ENCODE results near the gene BCL2. TPM values are rescaled to one million over a fixed set of nuclear protein-coding genes. Genes with fewer than 3 reads are reported as not detected.

The BCL2 gene
- total RNA-seq, 1 experiment from 2014 or later: 2.9 TPM

DNA sequence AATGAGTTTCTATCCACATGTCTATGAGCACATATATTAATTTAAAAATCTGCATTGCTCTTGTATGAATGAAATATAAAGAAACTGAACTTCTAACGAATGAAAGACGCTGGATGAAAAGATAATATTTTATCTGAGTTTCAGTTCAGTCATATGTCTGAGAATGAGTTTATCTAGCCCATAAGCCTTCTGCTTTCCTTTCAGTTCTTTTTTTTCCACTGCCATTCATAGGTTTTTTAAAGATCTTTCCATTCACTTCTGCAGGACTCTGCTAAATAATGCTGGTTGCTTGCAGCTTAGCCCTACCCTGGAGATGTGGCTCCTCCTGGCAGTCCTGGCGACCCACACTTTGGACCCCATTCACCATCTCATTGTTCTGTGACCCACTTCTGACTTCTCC lies 109.0 kb downstream of the BCL2 start:
- TF ChIP-seq, protein P1, sequence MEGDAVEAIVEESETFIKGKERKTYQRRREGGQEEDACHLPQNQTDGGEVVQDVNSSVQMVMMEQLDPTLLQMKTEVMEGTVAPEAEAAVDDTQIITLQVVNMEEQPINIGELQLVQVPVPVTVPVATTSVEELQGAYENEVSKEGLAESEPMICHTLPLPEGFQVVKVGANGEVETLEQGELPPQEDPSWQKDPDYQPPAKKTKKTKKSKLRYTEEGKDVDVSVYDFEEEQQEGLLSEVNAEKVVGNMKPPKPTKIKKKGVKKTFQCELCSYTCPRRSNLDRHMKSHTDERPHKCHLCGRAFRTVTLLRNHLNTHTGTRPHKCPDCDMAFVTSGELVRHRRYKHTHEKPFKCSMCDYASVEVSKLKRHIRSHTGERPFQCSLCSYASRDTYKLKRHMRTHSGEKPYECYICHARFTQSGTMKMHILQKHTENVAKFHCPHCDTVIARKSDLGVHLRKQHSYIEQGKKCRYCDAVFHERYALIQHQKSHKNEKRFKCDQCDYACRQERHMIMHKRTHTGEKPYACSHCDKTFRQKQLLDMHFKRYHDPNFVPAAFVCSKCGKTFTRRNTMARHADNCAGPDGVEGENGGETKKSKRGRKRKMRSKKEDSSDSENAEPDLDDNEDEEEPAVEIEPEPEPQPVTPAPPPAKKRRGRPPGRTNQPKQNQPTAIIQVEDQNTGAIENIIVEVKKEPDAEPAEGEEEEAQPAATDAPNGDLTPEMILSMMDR (IDR thresholded peaks at IDR 0.05; ENCODE audit: unreplicated experiment): no peak
- no TSS peak for BruUV-seq (replicated peaks)
- Mint-ChIP-seq H3K27ac (ENCODE audit: unreplicated experiment) (no peak overlapping the region), H3K9me3 (ENCODE audit: low read depth, unreplicated experiment) (no peaks in the 10 kb centered on the region), H3K27me3 (ENCODE audit: unreplicated experiment) (peaks cover 49% of the 10 kb centered on the region), H3K4me1 (ENCODE audit: low read depth, unreplicated experiment) (no peaks in the 10 kb centered on the region), H3K36me3 (ENCODE audit: insufficient read depth, unreplicated experiment) (no peaks in the 10 kb centered on the region), H3K4me3 (ENCODE audit: low read depth, unreplicated experiment) (no peak overlapping the region)
- CTCF ChIA-PET: no interaction called here
- no peak for DNase-seq
- intact Hi-C loops (cut with micrococcal nuclease; ENCODE audit: unreplicated experiment): no loop called here

DNA sequence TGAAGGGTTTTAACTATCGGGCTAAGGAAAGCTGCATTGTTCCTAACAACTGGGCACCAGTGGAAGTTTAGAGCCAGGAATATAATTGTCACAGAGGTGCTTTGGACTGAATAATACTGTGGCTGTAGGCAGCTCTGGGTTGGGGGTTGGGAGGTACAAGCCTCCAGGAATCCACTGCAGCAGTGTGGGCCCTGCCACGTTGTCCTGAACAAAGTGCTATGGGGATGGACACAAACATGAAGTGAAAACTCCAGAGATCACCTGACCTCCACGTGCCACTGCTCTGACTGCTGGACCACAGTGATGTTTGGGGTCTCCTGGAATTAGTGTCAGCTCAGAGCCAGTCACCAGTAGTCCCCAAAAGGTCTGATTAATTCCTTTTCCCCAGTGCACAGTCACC lies 110.9 kb downstream of the BCL2 start:
- DNase-seq: no peak
- H3K27ac Mint-ChIP-seq (ENCODE audit: unreplicated experiment): no peak overlapping the region
- no peaks in the 10 kb centered on the region for H3K4me1 Mint-ChIP-seq (ENCODE audit: low read depth, unreplicated experiment)
- H3K36me3 Mint-ChIP-seq (ENCODE audit: insufficient read depth, unreplicated experiment): no peaks in the 10 kb centered on the region
- intact Hi-C loops (cut with micrococcal nuclease; ENCODE audit: unreplicated experiment): no loop called here
- BruUV-seq (replicated peaks): no TSS peak
- H3K4me3 Mint-ChIP-seq (ENCODE audit: low read depth, unreplicated experiment): no peak overlapping the region
- no peaks in the 10 kb centered on the region for H3K9me3 Mint-ChIP-seq (ENCODE audit: low read depth, unreplicated experiment)
- TF ChIP-seq, protein P1 (IDR thresholded peaks at IDR 0.05; ENCODE audit: unreplicated experiment): no peak
- CTCF ChIA-PET: no interaction called here
- H3K27me3 Mint-ChIP-seq (ENCODE audit: unreplicated experiment): peaks cover 63% of the 10 kb centered on the region

DNA sequence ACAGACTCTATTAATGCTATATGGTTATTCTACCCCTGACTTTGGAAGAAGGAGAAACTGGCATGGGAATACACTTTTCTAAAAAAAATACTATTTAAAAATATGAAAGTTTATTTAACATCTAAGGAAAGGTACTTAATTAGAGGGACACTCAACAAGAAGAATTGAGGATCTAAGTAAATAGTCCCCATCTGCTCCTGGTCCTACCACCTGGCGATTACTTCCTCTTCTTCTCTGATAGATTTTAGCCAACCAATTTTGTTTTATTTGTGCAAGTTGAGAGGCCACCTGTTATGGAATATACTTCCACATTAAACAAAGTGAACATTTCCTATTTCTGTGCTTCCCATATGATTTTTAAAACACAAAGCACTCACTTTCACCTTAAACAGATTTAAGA lies 111.7 kb downstream of the BCL2 start:
- Mint-ChIP-seq H3K4me3 (ENCODE audit: low read depth, unreplicated experiment) (no peak overlapping the region), H3K4me1 (ENCODE audit: low read depth, unreplicated experiment) (no peaks in the 10 kb centered on the region), H3K27me3 (ENCODE audit: unreplicated experiment) (peaks cover 63% of the 10 kb centered on the region), H3K27ac (ENCODE audit: unreplicated experiment) (no peak overlapping the region), H3K36me3 (ENCODE audit: insufficient read depth, unreplicated experiment) (no peaks in the 10 kb centered on the region), H3K9me3 (ENCODE audit: low read depth, unreplicated experiment) (no peaks in the 10 kb centered on the region)
- DNase-seq: no peak
- TF ChIP-seq, protein P1 (IDR thresholded peaks at IDR 0.05; ENCODE audit: unreplicated experiment): no peak
- intact Hi-C loops (cut with micrococcal nuclease; ENCODE audit: unreplicated experiment): no loop called here
- CTCF ChIA-PET: no interaction called here
- no TSS peak for BruUV-seq (replicated peaks)

DNA sequence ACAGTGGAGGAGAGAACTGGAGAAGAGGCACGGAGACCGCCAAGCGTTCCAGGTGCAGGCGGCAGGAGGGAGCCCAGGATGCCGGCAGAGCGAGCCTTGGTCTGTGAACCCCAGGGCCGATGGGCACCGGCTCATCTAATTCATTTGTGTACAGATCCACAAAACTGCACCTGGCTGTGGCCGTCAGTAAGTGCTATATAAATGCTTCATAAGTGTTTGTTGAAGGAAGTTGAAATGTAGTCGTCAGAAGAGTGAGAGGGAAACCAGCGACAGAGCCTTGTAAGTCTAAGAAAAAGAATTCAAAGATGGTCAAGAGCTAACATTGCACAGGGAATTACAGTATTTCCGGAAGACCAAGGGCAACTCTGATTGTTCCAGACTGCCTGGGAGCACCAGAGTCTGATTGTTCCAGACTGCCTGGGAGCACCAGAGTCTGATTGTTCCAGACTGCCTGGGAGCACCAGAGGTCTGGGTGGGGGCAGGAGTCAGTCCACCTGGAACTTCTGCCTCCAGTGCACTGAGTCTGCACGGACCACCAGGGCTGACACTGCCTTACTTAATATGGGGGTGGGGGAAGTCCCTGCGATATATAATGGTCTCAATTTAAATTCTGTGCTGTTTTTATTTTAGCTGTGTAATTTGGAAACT lies 112.3 kb downstream of the BCL2 start:
- intact Hi-C loops (cut with micrococcal nuclease; ENCODE audit: unreplicated experiment): no loop called here
- Mint-ChIP-seq H3K36me3 (ENCODE audit: insufficient read depth, unreplicated experiment) (no peaks in the 10 kb centered on the region), H3K9me3 (ENCODE audit: low read depth, unreplicated experiment) (no peaks in the 10 kb centered on the region), H3K4me3 (ENCODE audit: low read depth, unreplicated experiment) (no peak overlapping the region), H3K27me3 (ENCODE audit: unreplicated experiment) (peaks cover 63% of the 10 kb centered on the region), H3K27ac (ENCODE audit: unreplicated experiment) (no peak overlapping the region), H3K4me1 (ENCODE audit: low read depth, unreplicated experiment) (no peaks in the 10 kb centered on the region)
- BruUV-seq (replicated peaks): no TSS peak
- TF ChIP-seq, protein P1 (IDR thresholded peaks at IDR 0.05; ENCODE audit: unreplicated experiment): no peak
- CTCF ChIA-PET: no interaction called here
- DNase-seq: no peak

All from Calu3 (cell line).